ENCODE data around the gene EXD2.

EXD2 gene

DNA sequence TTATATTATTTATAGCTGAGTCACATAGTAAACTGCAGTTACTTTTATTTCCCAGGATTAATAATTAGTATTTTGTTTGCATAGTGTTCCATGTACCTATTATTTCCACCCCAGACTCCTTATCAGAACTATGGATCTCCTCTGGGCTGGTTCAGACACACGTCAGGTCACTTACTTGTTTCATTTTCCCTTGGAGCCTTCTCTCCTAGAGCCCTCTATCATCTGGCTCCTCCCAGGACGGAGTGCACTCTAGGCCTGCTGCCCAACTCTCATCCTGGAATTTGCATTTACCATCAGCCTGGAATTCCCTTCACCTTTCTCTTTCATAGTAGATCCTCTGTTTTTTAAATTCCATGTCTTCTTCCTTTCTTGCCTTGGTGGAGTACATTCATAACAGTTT is 40.2 kb downstream of the EXD2 start:
- H3K9me3 ChIP-seq (ENCODE audit: control insufficient read depth, insufficient read depth, low read length), result no peaks in the 10 kb centered on the region
- no peak overlapping the region for H3K4me3 ChIP-seq (ENCODE audit: low read length)
- H3K27ac ChIP-seq (ENCODE audit: low read depth, low read length), result no peak overlapping the region
- TF ChIP-seq, protein P1, sequence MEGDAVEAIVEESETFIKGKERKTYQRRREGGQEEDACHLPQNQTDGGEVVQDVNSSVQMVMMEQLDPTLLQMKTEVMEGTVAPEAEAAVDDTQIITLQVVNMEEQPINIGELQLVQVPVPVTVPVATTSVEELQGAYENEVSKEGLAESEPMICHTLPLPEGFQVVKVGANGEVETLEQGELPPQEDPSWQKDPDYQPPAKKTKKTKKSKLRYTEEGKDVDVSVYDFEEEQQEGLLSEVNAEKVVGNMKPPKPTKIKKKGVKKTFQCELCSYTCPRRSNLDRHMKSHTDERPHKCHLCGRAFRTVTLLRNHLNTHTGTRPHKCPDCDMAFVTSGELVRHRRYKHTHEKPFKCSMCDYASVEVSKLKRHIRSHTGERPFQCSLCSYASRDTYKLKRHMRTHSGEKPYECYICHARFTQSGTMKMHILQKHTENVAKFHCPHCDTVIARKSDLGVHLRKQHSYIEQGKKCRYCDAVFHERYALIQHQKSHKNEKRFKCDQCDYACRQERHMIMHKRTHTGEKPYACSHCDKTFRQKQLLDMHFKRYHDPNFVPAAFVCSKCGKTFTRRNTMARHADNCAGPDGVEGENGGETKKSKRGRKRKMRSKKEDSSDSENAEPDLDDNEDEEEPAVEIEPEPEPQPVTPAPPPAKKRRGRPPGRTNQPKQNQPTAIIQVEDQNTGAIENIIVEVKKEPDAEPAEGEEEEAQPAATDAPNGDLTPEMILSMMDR (IDR thresholded peaks at IDR 0.05; ENCODE audit: low read depth, low read length, poor library complexity, severe bottlenecking), result no peak
- TF ChIP-seq EZH2phosphoT487 (IDR thresholded peaks at IDR 0.05; ENCODE audit: borderline replicate concordance, low read length), result no peak
- no peaks in the 10 kb centered on the region for H3K36me3 ChIP-seq (ENCODE audit: control insufficient read depth, low read length)
- H3K9me2 ChIP-seq (replicated peaks; ENCODE audit: control insufficient read depth, low read length), result no peaks in the 10 kb centered on the region
- no peaks in the 10 kb centered on the region for H3K27me3 ChIP-seq (ENCODE audit: control insufficient read depth, low read length)
- H3K4me2 ChIP-seq (ENCODE audit: low read length), result no peak overlapping the region
- no peaks in the 10 kb centered on the region for H3K4me1 ChIP-seq (ENCODE audit: control insufficient read depth, low read length)
- H3F3A ChIP-seq (ENCODE audit: control insufficient read depth, insufficient read depth), result no peaks in the 10 kb centered on the region
- H3K79me2 ChIP-seq (ENCODE audit: control insufficient read depth, low read length), result no peaks in the 10 kb centered on the region
- H4K20me1 ChIP-seq (ENCODE audit: control insufficient read depth, insufficient read depth, low read depth, low read length), result no peaks in the 10 kb centered on the region

DNA sequence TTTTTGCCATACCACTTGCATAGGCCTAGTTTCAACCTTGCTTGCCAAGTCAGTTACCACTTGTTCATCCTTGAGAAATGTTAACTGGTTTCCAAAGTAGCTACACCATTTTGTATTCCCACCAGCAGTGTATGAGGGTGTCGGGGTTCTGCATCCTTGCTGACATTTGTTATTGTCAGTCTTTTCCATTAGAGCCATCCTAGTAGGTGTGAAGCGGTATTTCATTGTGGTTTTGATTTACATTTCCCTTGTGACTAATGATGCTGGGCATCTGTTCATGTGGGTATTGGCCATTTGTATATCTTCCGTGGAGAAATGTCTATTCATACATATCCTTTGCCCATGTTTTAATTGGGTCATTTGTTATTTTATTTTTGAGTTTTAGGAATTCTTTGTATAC is 41.1 kb downstream of the EXD2 start:
- no peak overlapping the region for H3K4me2 ChIP-seq (ENCODE audit: low read length)
- H4K20me1 ChIP-seq (ENCODE audit: control insufficient read depth, insufficient read depth, low read depth, low read length), result no peaks in the 10 kb centered on the region
- no peaks in the 10 kb centered on the region for H3K9me2 ChIP-seq (replicated peaks; ENCODE audit: control insufficient read depth, low read length)
- H3K27ac ChIP-seq (ENCODE audit: low read depth, low read length), result no peak overlapping the region
- H3F3A ChIP-seq (ENCODE audit: control insufficient read depth, insufficient read depth), result no peaks in the 10 kb centered on the region
- no peaks in the 10 kb centered on the region for H3K27me3 ChIP-seq (ENCODE audit: control insufficient read depth, low read length)
- H3K79me2 ChIP-seq (ENCODE audit: control insufficient read depth, low read length), result no peaks in the 10 kb centered on the region
- no peaks in the 10 kb centered on the region for H3K36me3 ChIP-seq (ENCODE audit: control insufficient read depth, low read length)
- no peak for TF ChIP-seq EZH2phosphoT487 (IDR thresholded peaks at IDR 0.05; ENCODE audit: borderline replicate concordance, low read length)
- TF ChIP-seq, protein P1 (IDR thresholded peaks at IDR 0.05; ENCODE audit: low read depth, low read length, poor library complexity, severe bottlenecking), result no peak
- H3K9me3 ChIP-seq (ENCODE audit: control insufficient read depth, insufficient read depth, low read length), result no peaks in the 10 kb centered on the region
- no peak overlapping the region for H3K4me3 ChIP-seq (ENCODE audit: low read length)
- no peaks in the 10 kb centered on the region for H3K4me1 ChIP-seq (ENCODE audit: control insufficient read depth, low read length)

DNA sequence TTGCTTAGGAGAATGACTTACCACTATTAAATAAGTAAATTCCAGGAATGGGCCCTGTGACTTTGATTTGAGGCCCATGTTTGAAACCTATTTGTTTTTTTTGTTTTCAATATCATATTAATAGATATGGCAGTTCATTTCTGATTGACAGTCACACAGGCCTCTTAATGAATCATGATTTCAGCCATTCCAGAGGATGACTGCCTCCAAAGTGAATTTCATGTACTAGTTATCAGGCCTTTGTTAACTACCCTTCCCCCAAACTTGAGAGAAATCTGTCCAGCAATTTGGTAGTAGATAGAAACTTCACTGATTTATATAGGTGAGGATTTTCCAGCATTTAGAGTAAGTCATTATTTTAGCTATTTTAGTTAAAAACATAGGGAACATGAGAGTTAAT is 42.8 kb downstream of the EXD2 start:
- Histone ChIP-seq H3K9me3 (ENCODE audit: control insufficient read depth, insufficient read depth, low read length) (no peaks in the 10 kb centered on the region), H3K9me2 (replicated peaks; ENCODE audit: control insufficient read depth, low read length) (no peaks in the 10 kb centered on the region), H4K20me1 (ENCODE audit: control insufficient read depth, insufficient read depth, low read depth, low read length) (no peaks in the 10 kb centered on the region), H3K4me2 (ENCODE audit: low read length) (no peak overlapping the region), H3K4me3 (ENCODE audit: low read length) (no peak overlapping the region), H3K36me3 (ENCODE audit: control insufficient read depth, low read length) (no peaks in the 10 kb centered on the region; the same call in 1 of the 2 replicates), H3K4me1 (ENCODE audit: control insufficient read depth, low read length) (no peaks in the 10 kb centered on the region), H3K79me2 (ENCODE audit: control insufficient read depth, low read length) (no peaks in the 10 kb centered on the region), H3K27me3 (ENCODE audit: control insufficient read depth, low read length) (no peaks in the 10 kb centered on the region), H3F3A (ENCODE audit: control insufficient read depth, insufficient read depth) (no peaks in the 10 kb centered on the region), H3K27ac (ENCODE audit: low read depth, low read length) (no peak overlapping the region)
- TF ChIP-seq, protein P1 (IDR thresholded peaks at IDR 0.05; ENCODE audit: low read depth, low read length, poor library complexity, severe bottlenecking), result no peak
- TF ChIP-seq EZH2phosphoT487 (IDR thresholded peaks at IDR 0.05; ENCODE audit: borderline replicate concordance, low read length), result no peak

DNA sequence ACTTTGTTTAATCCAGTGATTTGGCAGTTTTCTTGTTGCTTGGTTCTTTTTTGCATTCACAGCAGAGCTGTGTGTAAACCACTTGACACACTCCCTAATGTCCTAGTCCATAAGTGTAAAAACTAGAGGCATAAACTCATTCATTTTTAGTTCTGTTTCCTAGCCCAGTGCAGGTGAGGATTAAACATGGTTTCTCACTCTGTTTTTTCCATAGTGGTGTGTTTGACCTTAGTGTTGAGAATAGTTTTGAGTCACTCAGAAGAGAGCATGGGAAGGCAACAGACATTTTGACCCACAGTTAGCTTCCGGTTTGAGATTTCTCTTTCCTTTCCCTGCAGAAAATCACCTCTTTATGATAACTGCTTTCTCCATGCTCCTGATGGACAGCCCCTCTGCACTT is 44.4 kb downstream of the EXD2 start:
- no peaks in the 10 kb centered on the region for H3F3A ChIP-seq (ENCODE audit: control insufficient read depth, insufficient read depth)
- H3K4me2 ChIP-seq (ENCODE audit: low read length), result no peak overlapping the region
- H3K27me3 ChIP-seq (ENCODE audit: control insufficient read depth, low read length), result no peaks in the 10 kb centered on the region
- TF ChIP-seq, protein P1 (IDR thresholded peaks at IDR 0.05; ENCODE audit: low read depth, low read length, poor library complexity, severe bottlenecking), result no peak
- TF ChIP-seq EZH2phosphoT487 (IDR thresholded peaks at IDR 0.05; ENCODE audit: borderline replicate concordance, low read length), result no peak
- H4K20me1 ChIP-seq (ENCODE audit: control insufficient read depth, insufficient read depth, low read depth, low read length), result no peaks in the 10 kb centered on the region
- no peak overlapping the region for H3K27ac ChIP-seq (ENCODE audit: low read depth, low read length)
- no peaks in the 10 kb centered on the region; the same call in 1 of the 2 replicates for H3K36me3 ChIP-seq (ENCODE audit: control insufficient read depth, low read length)
- H3K9me3 ChIP-seq (ENCODE audit: control insufficient read depth, insufficient read depth, low read length), result no peaks in the 10 kb centered on the region
- no peaks in the 10 kb centered on the region for H3K9me2 ChIP-seq (replicated peaks; ENCODE audit: control insufficient read depth, low read length)
- H3K4me1 ChIP-seq (ENCODE audit: control insufficient read depth, low read length), result no peaks in the 10 kb centered on the region
- H3K4me3 ChIP-seq (ENCODE audit: low read length), result no peak overlapping the region
- no peaks in the 10 kb centered on the region for H3K79me2 ChIP-seq (ENCODE audit: control insufficient read depth, low read length)
